CD8-positive, alpha-beta memory T cell (primary cell): ENCODE results near the gene BNC2. TPM values are rescaled to one million over a fixed set of nuclear protein-coding genes. Genes with fewer than 3 reads are reported as not detected.
"Not testable (repeated sequence)": the region's sequence is repeated elsewhere in the genome, so short reads cannot be mapped to it uniquely, and the experiment has no call there.

Source experiments
- CTCF ChIA-PET: fragments of 350-600 bp; sonication (Branson Sonifier 250); formaldehyde crosslinking; loops from one replicate; lab custom pipeline; 2021; ENCODE audit warnings: antibody characterized with exemption; lab: Charles Lee
- POLR2A ChIA-PET: fragments of 350-600 bp; sonication (Branson Sonifier 250); formaldehyde crosslinking; loops from one replicate; lab custom pipeline; 2021; ENCODE audit warnings: antibody characterized with exemption; lab: Charles Lee
- DNase-seq, 5 donors: peaks; one replicate each; pipeline versions ENCODE4 v3.0.0 to v3.0.0-alpha.2; 2020 to 2022; ENCODE audit warnings: mixed read lengths in 1 of 5
- H3K27ac ChIP-seq: one replicate; pipeline ENCODE4 v1.7.0; 2013; ENCODE audit warnings: low read depth, mild to moderate bottlenecking, low read length, moderate library complexity
- H3K27me3 ChIP-seq: 2 replicates; pipeline ENCODE4 v1.7.0; 2013; ENCODE audit warnings: low read length, mild to moderate bottlenecking; ENCODE audit not compliant: insufficient read depth, poor library complexity, severe bottlenecking
- H3K36me3 ChIP-seq: 2 replicates; pipeline ENCODE4 v1.7.0; 2013; ENCODE audit warnings: mild to moderate bottlenecking, low read length, moderate library complexity; ENCODE audit not compliant: insufficient read depth
- H3K4me1 ChIP-seq: 2 replicates; pipeline ENCODE4 v1.7.0; 2013; ENCODE audit warnings: mild to moderate bottlenecking, low read length, moderate library complexity; ENCODE audit not compliant: insufficient read depth
- H3K4me3 ChIP-seq: 2 replicates; pipeline ENCODE4 v1.7.0; 2013; ENCODE audit warnings: mild to moderate bottlenecking, low read length
- H3K9me3 ChIP-seq: 2 replicates; pipeline ENCODE4 v1.7.0; 2013; ENCODE audit warnings: mild to moderate bottlenecking, low read length
- H3K27ac Mint-ChIP-seq, 8 donors: one replicate each; pipeline ENCODE4 v1.8.0; 2020 to 2021; ENCODE audit warnings: mixed read lengths in 8 of 8, mild to moderate bottlenecking in 6 of 8, inconsistent platforms in 3 of 8, moderate library complexity in 3 of 8
- H3K27me3 Mint-ChIP-seq, 2 donors: one replicate each; pipeline ENCODE4 v1.8.0; 2020 to 2021; ENCODE audit warnings: mixed read lengths in 2 of 2, mild to moderate bottlenecking in 1 of 2, moderate library complexity in 1 of 2
- H3K36me3 Mint-ChIP-seq, 3 donors: one replicate each; pipeline ENCODE4 v1.8.0; 2020 to 2021; ENCODE audit warnings: mixed read lengths in 3 of 3, inconsistent platforms in 1 of 3, mild to moderate bottlenecking in 1 of 3
- H3K4me1 Mint-ChIP-seq, 3 donors: one replicate each; pipeline ENCODE4 v1.8.0; 2020 to 2021; ENCODE audit warnings: mixed read lengths in 3 of 3, inconsistent platforms in 1 of 3, mild to moderate bottlenecking in 1 of 3
- H3K4me3 Mint-ChIP-seq, 7 donors: one replicate each; pipeline ENCODE4 v1.8.0; 2020 to 2021; ENCODE audit warnings: mixed read lengths in 7 of 7, mild to moderate bottlenecking in 6 of 7, moderate library complexity in 4 of 7, inconsistent platforms in 2 of 7
- H3K9me3 Mint-ChIP-seq, 5 donors: one replicate each; pipeline ENCODE4 v1.8.0; 2020 to 2022; ENCODE audit warnings: mixed read lengths in 5 of 5, mild to moderate bottlenecking in 3 of 5, moderate library complexity in 2 of 5, inconsistent platforms in 1 of 5
- polyA plus RNA-seq: library from polyadenylated mRNA; unstranded; fragments of 300-500 nt; fragmentation: Illumina TruSeq; gene quantifications from one replicate; pipeline ENCODE4 v1.2.3, GENCODE V29; 2021
- total RNA-seq, 2 experiments: library from RNA; stranded (reverse); gene quantifications; one replicate each; pipeline ENCODE4 v1.2.3, GENCODE V29; 2021

Gene BNC2
- total and polyA plus RNA-seq, 3 experiments from 2014 or later: 0.18 TPM; not detected in 2

- Histone ChIP-seq H3K36me3 (no peaks in the 10 kb centered on the region), H3K27ac (no peak overlapping the region), H3K27me3 (no peaks in the 10 kb centered on the region), H3K9me3 (no peaks in the 10 kb centered on the region), H3K4me3 (no peak overlapping the region), H3K4me1 (no peaks in the 10 kb centered on the region)
- H3K4me3 Mint-ChIP-seq: no peak overlapping the region
- POLR2A ChIA-PET: no interaction called here
- H3K4me1 Mint-ChIP-seq: no peaks in the 10 kb centered on the region
- DNase-seq: no peak
- H3K9me3 Mint-ChIP-seq: peaks cover 0 to 5% (median 3%) of the 10 kb centered on the region in 5 donors
- H3K27me3 Mint-ChIP-seq: no peaks in the 10 kb centered on the region
- H3K27ac Mint-ChIP-seq: no peak overlapping the region
- CTCF ChIA-PET: no interaction called here
- no peaks in the 10 kb centered on the region for H3K36me3 Mint-ChIP-seq
Measured at GRCh38 chr9:16485575-16486321, 384.7 kb downstream of the BNC2 start.

- no peaks in the 10 kb centered on the region for H3K9me3 ChIP-seq
- CTCF ChIA-PET: no interaction called here
- H3K36me3 ChIP-seq: no peaks in the 10 kb centered on the region
- no peak overlapping the region for H3K27ac ChIP-seq
- H3K27ac Mint-ChIP-seq: no peak overlapping the region
- H3K4me1 ChIP-seq: no peaks in the 10 kb centered on the region
- POLR2A ChIA-PET: no interaction called here
- no peak for DNase-seq
- no peak overlapping the region for H3K4me3 Mint-ChIP-seq
- no peaks in the 10 kb centered on the region for H3K36me3 Mint-ChIP-seq
- H3K4me1 Mint-ChIP-seq: no peaks in the 10 kb centered on the region
- no peak overlapping the region for H3K4me3 ChIP-seq
- H3K27me3 ChIP-seq: no peaks in the 10 kb centered on the region
- no peaks in the 10 kb centered on the region for H3K27me3 Mint-ChIP-seq
- H3K9me3 Mint-ChIP-seq: peaks cover 0 to 5% (median 3%) of the 10 kb centered on the region in 5 donors
Measured at GRCh38 chr9:16485160-16485559, 385.3 kb downstream of the BNC2 start.

GRCh38 chr9:16484744-16485143, 385.7 kb downstream of the BNC2 start:
- Mint-ChIP-seq H3K36me3 (no peaks in the 10 kb centered on the region), H3K9me3 (peaks cover 0 to 3% (median 0%) of the 10 kb centered on the region in 5 donors), H3K27ac (no peak overlapping the region), H3K27me3 (no peaks in the 10 kb centered on the region), H3K4me1 (no peaks in the 10 kb centered on the region), H3K4me3 (no peak overlapping the region)
- POLR2A ChIA-PET: no interaction called here
- no peaks in the 10 kb centered on the region for H3K4me1 ChIP-seq
- CTCF ChIA-PET: no interaction called here
- H3K27me3 ChIP-seq: no peaks in the 10 kb centered on the region
- H3K36me3 ChIP-seq: no peaks in the 10 kb centered on the region
- H3K27ac ChIP-seq: no peak overlapping the region
- no peaks in the 10 kb centered on the region for H3K9me3 ChIP-seq
- no peak for DNase-seq
- H3K4me3 ChIP-seq: no peak overlapping the region

GRCh38 chr9:16484180-16484579, 386.3 kb downstream of the BNC2 start:
- Mint-ChIP-seq H3K27ac (no peak overlapping the region), H3K4me3 (no peak overlapping the region), H3K36me3 (no peaks in the 10 kb centered on the region), H3K27me3 (no peaks in the 10 kb centered on the region), H3K9me3 (peaks cover 0 to 3% (median 0%) of the 10 kb centered on the region in 5 donors), H3K4me1 (no peaks in the 10 kb centered on the region)
- no peaks in the 10 kb centered on the region for H3K9me3 ChIP-seq
- ChIA-PET POLR2A (no interaction called here), CTCF (no interaction called here)
- no peak overlapping the region for H3K4me3 ChIP-seq
- H3K27me3 ChIP-seq: no peaks in the 10 kb centered on the region
- no peak for DNase-seq
- H3K4me1 ChIP-seq: no peaks in the 10 kb centered on the region
- H3K27ac ChIP-seq: no peak overlapping the region
- no peaks in the 10 kb centered on the region for H3K36me3 ChIP-seq

GRCh38 chr9:16482764-16483163, 387.7 kb downstream of the BNC2 start:
- ChIA-PET POLR2A (no interaction called here), CTCF (no interaction called here)
- H3K27me3 ChIP-seq: no peaks in the 10 kb centered on the region

GRCh38 chr9:16480584-16480983, 389.9 kb downstream of the BNC2 start:
- H3K36me3 ChIP-seq, H3K27me3 ChIP-seq, H3K27ac Mint-ChIP-seq, H3K4me1 ChIP-seq, DNase-seq, POLR2A ChIA-PET, H3K27me3 Mint-ChIP-seq, H3K4me3 Mint-ChIP-seq, H3K36me3 Mint-ChIP-seq, H3K9me3 ChIP-seq, H3K4me3 ChIP-seq, CTCF ChIA-PET, H3K9me3 Mint-ChIP-seq, H3K27ac ChIP-seq, H3K4me1 Mint-ChIP-seq: not testable (repeated sequence)

More at GRCh38 chr9:16482764-16483163, 387.7 kb downstream of the BNC2 start:
- Mint-ChIP-seq H3K27me3 (peaks cover 0 to 2% of the 10 kb centered on the region in 2 donors), H3K4me3 (no peak overlapping the region), H3K4me1 (no peaks in the 10 kb centered on the region), H3K27ac (no peak overlapping the region), H3K9me3 (peaks cover 0 to 3% (median 0%) of the 10 kb centered on the region in 5 donors), H3K36me3 (no peaks in the 10 kb centered on the region)
- no peaks in the 10 kb centered on the region for H3K4me1 ChIP-seq
- H3K4me3 ChIP-seq: no peak overlapping the region
- DNase-seq: no peak
- H3K36me3 ChIP-seq: no peaks in the 10 kb centered on the region
- no peaks in the 10 kb centered on the region for H3K9me3 ChIP-seq
- no peak overlapping the region for H3K27ac ChIP-seq

GRCh38 chr9:16475996-16476395, 394.5 kb downstream of the BNC2 start:
- Mint-ChIP-seq H3K36me3 (no peaks in the 10 kb centered on the region), H3K9me3 (peaks cover 0 to 13% (median 2%) of the 10 kb centered on the region in 5 donors), H3K4me3 (no peak overlapping the region), H3K27ac (no peak overlapping the region), H3K27me3 (peaks cover 0 to 2% of the 10 kb centered on the region in 2 donors), H3K4me1 (no peaks in the 10 kb centered on the region)
- POLR2A ChIA-PET: no interaction called here
- Histone ChIP-seq H3K4me1 (no peaks in the 10 kb centered on the region), H3K27me3 (no peaks in the 10 kb centered on the region), H3K27ac (no peak overlapping the region), H3K36me3 (no peaks in the 10 kb centered on the region), H3K9me3 (no peaks in the 10 kb centered on the region), H3K4me3 (no peak overlapping the region)
- no peak for DNase-seq
- CTCF ChIA-PET: no interaction called here

- POLR2A ChIA-PET: no interaction called here
- Histone ChIP-seq H3K4me1 (no peaks in the 10 kb centered on the region), H3K27me3 (no peaks in the 10 kb centered on the region), H3K27ac (no peak overlapping the region), H3K9me3 (no peaks in the 10 kb centered on the region), H3K4me3 (no peak overlapping the region), H3K36me3 (no peaks in the 10 kb centered on the region)
- Mint-ChIP-seq H3K27me3 (peaks cover 0 to 2% of the 10 kb centered on the region in 2 donors), H3K9me3 (peaks cover 0 to 13% (median 4%) of the 10 kb centered on the region in 5 donors), H3K4me1 (no peaks in the 10 kb centered on the region), H3K27ac (no peak overlapping the region), H3K4me3 (no peak overlapping the region), H3K36me3 (no peaks in the 10 kb centered on the region)
- DNase-seq: no peak
- CTCF ChIA-PET: no interaction called here
Measured at GRCh38 chr9:16475257-16475656, 395.2 kb downstream of the BNC2 start.
